Measurements from ENCODE around the gene TMEM30A.

Gene TMEM30A

GRCh38 chr6:75291331-75291730 is 6.7 kb upstream of the TMEM30A start:
- DNase-seq, result no peak

GRCh38 chr6:75290136-75290945 is 5.7 kb upstream of the TMEM30A start:
- no peak for DNase-seq

- DNase-seq, result no peak
Observed at GRCh38 chr6:75288023-75288422, 3.4 kb upstream of the TMEM30A start.

GRCh38 chr6:75287424-75287823 is 2.8 kb upstream of the TMEM30A start:
- DNase-seq, result no peak

- no peak for DNase-seq
Observed at GRCh38 chr6:75286955-75287354, 2.4 kb upstream of the TMEM30A start.

GRCh38 chr6:75285283-75285639 is 669 bp upstream of the TMEM30A start:
- no peak for DNase-seq

- DNase-seq, result no peak
Observed at GRCh38 chr6:75283907-75284631, 523 bp downstream of the TMEM30A start.

GRCh38 chr6:75282706-75283105 is 1.9 kb downstream of the TMEM30A start:
- DNase-seq, result no peak

- no peak for DNase-seq
Observed at GRCh38 chr6:75281653-75282052, 2.9 kb downstream of the TMEM30A start.

- DNase-seq, result no peak
Observed at GRCh38 chr6:75280131-75280855, 4.3 kb downstream of the TMEM30A start.

- no peak for DNase-seq
Observed at GRCh38 chr6:75279418-75279817, 5.2 kb downstream of the TMEM30A start.

GRCh38 chr6:75278474-75279077 is 6.0 kb downstream of the TMEM30A start:
- DNase-seq, result no peak

- no peak for DNase-seq
Observed at GRCh38 chr6:75275067-75275466, 9.5 kb downstream of the TMEM30A start.

GRCh38 chr6:75273009-75273408 is 11.6 kb downstream of the TMEM30A start:
- DNase-seq, result no peak

- DNase-seq, result no peak
Observed at GRCh38 chr6:75272145-75272840, 12.3 kb downstream of the TMEM30A start.

- DNase-seq, result no peak
Observed at GRCh38 chr6:75268988-75269354, 15.6 kb downstream of the TMEM30A start.

GRCh38 chr6:75268121-75268987 is 16.2 kb downstream of the TMEM30A start:
- DNase-seq, result no peak

- DNase-seq, result no peak
Observed at GRCh38 chr6:75267461-75267860, 17.1 kb downstream of the TMEM30A start.

GRCh38 chr6:75266716-75267291 is 17.8 kb downstream of the TMEM30A start:
- DNase-seq, result no peak

- DNase-seq, result no peak
Observed at GRCh38 chr6:75263401-75263750, 21.2 kb downstream of the TMEM30A start.

- DNase-seq, result no peak
Observed at GRCh38 chr6:75262716-75263400, 21.7 kb downstream of the TMEM30A start.
